Measurements from ENCODE around the gene RHBDF1.

Gene RHBDF1

GRCh38 chr16:72561-73548, at the start of gene RHBDF1:
Gene RHBDF1 (minus strand): TSS chr16:72631. CDS start chr16:65015, 7,616 bp downstream.
- no peak for DNase-seq

- DNase-seq: no peak
Observed at GRCh38 chr16:120756-121155, 48.3 kb upstream of the RHBDF1 start.

GRCh38 chr16:119835-120491, 47.5 kb upstream of the RHBDF1 start:
- no peak for DNase-seq

- DNase-seq: no peak
Observed at GRCh38 chr16:119295-119694, 46.9 kb upstream of the RHBDF1 start.

DNA sequence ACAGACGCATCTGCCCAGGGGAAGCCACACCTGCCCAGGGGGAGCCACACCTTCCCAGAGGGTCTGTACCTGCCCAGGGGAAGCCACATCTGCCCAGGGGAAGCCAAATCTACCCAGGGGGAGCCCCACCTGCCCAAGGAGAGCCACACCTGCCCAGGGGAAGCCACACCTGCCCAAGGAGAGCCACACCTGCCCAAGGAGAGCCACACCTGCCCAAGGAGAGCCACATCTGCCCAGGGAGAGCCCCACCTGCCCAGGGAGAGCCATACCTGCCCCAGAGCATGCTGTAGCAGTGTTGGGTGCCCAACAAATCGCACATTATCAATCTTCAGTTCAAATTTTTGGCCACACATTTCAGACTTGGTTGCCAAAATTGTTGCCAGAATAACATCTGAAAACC, 46.4 kb upstream of the RHBDF1 start:
- DNase-seq: no peak

GRCh38 chr16:117379-118365, 45.2 kb upstream of the RHBDF1 start:
- DNase-seq: peak; percentile 62

DNA sequence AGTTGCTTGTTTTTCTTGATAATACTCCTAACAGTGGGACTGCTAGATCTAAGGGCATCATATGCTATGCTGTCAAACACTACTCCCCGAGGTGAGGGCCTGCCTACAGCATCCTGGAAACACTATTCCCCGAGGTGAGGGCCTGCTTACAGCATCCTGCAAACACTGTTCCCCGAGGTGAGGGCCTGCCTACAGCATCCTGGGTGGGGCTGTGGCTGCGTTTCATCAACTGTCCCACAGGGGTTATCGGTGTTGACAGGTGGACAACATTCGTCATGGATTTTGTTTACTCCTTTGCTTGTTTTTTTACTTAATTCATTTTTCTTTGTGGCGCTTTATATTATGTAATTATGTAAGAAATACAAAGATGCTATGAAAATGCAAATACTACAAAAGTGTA, 43.6 kb upstream of the RHBDF1 start:
- DNase-seq: no peak

GRCh38 chr16:114327-114726, 41.9 kb upstream of the RHBDF1 start:
- no peak for DNase-seq

GRCh38 chr16:112153-112840, 39.9 kb upstream of the RHBDF1 start:
- DNase-seq: no peak

DNA sequence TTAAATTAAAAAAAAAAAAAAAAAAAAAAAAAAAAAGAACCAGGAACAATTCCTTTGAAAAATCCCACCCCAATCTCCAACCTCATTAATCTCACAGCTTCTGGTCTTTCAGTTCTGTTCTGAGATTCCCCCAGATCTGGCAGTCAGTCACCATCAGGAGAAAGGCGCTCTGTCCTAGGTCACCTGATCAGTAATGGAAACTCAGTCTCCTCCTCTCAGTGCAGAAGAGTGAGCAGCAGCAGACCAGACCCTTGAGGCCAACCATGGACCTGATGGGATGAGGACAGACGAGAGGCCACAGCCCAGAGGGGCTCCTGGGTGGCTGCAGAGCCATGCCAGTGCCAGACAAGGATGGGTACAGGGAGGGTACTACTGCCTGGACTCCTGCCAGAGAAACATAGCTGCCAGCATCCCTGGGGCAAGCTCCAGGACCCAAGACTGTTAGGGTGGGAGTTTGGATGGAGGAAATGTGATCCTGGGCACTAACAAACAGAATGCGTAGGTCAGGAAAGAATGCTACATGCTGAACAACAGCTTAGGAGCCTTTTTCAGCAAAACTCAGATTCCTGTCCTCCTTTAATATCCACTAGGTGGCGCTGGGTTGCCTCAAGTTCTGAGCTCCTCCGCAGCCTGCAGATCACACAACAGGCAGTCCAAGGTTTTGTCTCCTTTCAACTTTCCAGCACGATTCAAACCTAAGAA, 34.3 kb upstream of the RHBDF1 start:
- peak; percentile 42 for DNase-seq

DNA sequence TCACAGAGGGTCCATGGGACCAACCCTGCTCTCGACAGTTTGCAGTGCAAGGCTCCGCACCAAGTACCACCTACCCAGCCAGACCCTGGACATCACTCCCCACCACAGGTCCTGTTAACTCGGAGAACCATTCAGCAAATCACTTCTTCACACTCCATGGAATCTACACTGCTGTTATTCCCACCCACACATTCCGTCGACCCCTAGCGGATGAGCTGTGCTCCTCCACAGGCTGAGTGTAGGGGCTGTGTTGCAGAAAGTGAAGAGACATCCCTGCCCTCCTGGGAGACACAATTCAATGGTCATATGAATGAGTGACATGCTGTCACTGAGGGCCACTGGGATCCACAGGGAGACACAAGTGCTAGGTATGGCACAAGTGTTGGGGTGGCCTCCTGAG, 33.1 kb upstream of the RHBDF1 start:
- no peak for DNase-seq

GRCh38 chr16:104928-105327, 32.5 kb upstream of the RHBDF1 start:
- DNase-seq: no peak

GRCh38 chr16:104355-104754, 31.9 kb upstream of the RHBDF1 start:
- DNase-seq: no peak

GRCh38 chr16:102060-102855, 29.8 kb upstream of the RHBDF1 start:
- no peak for DNase-seq

- DNase-seq: no peak
Observed at GRCh38 chr16:101586-101985, 29.2 kb upstream of the RHBDF1 start.

DNA sequence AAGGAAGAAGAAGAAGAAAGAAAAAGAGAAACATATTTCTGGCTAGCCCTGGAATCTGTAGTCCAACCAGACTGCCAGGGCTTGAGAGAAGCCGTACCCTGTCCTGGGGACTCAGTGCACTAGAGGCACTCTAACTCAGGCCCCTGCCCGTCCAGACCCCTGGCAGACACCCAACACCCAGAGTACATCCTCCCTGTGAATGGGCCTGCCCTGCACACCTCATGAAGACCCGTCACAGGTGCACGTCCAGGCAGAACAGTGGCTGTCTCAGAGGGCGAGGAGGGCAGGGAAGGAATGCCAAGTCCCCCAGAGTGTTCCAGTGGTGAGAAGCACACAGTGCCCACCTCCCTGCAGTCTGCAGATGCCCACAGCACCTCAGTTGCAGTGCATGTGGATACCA, 28.6 kb upstream of the RHBDF1 start:
- no peak for DNase-seq

DNA sequence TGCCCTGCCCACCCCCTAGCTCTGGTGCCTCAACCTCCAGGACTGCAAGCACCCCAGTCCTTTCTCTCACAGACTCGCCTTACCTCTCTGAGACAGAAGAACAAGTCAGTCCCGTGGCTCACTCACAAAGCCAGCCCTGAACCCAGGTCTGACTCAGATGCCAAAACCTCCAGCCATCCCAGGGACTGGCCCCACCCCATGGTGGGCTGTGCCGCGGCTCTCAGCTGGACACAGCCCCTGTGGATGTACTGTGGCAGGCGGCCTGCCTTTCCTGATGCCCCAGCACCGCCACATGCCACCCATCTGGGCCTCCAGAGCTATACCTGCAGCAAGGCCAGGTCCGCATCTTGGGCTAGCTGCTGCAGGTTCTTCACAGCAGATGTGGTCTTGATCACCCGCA, 25.4 kb upstream of the RHBDF1 start:
- DNase-seq: no peak

DNA sequence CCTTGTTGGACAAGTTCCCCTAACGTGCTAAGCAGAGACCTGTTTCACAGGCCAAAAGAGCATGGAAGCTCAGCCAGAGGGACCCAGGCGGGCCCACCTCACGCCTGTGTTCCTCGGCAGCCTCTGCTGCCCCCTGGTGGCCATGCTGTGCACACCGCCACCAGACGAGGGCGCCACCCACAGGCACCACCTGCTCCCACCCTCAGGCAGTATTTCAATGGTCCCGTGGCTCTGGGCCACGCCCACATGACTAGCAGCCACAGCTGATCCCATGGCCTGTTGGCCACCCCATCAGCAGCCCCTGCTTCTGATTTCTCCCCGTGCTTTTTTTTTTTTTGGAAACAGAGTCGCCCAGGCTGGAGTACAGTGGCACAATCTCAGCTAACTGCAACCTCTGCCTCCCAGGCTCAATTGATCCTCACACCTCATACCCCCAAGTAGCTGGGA, 24.5 kb upstream of the RHBDF1 start:
- peak; percentile 71 for DNase-seq

DNA sequence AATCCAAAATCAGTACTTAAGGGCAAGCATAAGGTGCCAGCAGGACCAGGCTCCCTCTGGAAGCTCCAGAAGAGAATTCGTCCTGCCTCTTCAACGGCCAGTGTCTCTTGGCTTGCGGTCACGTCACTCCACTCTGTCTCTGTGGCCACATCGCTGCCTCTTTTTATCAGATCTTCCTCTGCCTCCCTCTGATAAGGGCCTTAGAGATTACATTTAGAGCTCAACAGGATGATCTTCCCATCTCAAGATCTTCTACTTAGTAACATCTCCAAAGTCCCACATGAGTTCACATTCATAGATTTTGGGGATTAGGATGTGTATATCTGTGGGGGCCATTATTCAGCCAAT, 22.5 kb upstream of the RHBDF1 start:
- DNase-seq: no peak

DNA sequence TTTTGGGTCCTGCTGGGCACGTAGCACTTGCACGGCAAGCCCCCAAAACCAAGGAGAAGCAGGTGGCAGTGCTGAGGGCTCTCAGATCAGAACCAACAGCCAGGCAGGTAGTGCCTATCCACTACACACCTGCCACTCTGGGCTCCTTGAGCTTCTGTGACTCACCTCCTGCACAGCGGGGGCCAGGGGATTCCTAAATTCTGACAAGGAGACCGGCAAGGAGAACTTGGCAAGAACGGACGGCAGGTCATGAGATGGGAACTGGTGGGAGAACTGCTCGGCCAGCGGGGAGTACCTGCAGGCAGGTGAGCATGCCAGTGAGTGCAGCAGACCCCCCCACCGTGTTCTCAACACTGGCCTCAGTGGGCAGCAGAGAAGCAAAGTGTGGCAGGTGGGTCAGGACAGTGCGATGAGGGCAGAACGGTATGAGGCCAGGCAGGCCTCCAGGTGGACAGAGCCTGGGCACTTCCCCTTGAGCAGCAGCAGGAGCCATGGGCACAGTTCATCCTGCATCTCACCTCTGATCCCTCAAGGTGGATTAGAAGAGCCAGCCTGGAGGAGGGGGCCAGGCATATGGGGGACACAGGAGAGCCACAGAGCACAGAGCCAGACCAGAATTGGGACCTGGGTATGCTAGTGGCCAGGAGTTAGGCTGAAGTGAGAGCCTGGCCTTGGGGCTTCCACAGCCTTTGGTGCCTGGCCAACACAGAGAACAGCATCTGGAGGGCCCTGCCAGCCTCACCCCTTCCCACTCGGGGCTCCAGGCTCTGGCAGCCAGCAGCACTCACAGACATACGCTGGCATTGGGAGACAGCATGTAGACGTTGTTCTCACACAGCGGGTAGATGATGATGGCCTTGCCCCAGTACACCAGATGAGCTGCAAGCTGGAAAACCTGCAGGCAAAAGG, 20.3 kb upstream of the RHBDF1 start:
- DNase-seq: no peak
